Mucosa of descending colon (tissue), 3 donors: ENCODE measurements around the gene MGA. TPM values are rescaled to one million over a fixed set of nuclear protein-coding genes. Genes with fewer than 3 reads are reported as not detected.

ENCODE experiments used
- ATAC-seq: fragments of 200-7000 bp; cut with Tn5 transposase; one replicate; pipeline ENCODE4 v1.9.1; 2020; ENCODE audit warnings: mild to moderate bottlenecking, moderate library complexity
- DNase-seq, 3 donors: peaks; one replicate each; pipeline ENCODE4 v3.0.0-alpha.2; 2020
- H3K36me3 ChIP-seq: fragments of 200-600 bp; one replicate; pipeline ENCODE4 v1.8.0; 2021; ENCODE audit warnings: low read depth, mild to moderate bottlenecking
- H3K4me1 ChIP-seq: fragments of 200-600 bp; one replicate; pipeline ENCODE4 v1.8.0; 2021; ENCODE audit warnings: low read depth, mild to moderate bottlenecking
- H3K4me3 ChIP-seq: fragments of 200-600 bp; one replicate; pipeline ENCODE4 v1.8.0; 2021; ENCODE audit warnings: mild to moderate bottlenecking
- H3K9me3 ChIP-seq: fragments of 200-600 bp; one replicate; pipeline ENCODE4 v1.8.0; 2021; ENCODE audit warnings: mild to moderate bottlenecking
- intact Hi-C, 2 donors: fragments of 100-400 bp; cut with DNase I in 1 of 2; cut with micrococcal nuclease in 1 of 2; formaldehyde crosslinking; loops; one replicate each; pipeline versions ENCODE4 v1.11.0 to v1.11.1; 2022; cut with DNase I, micrococcal nuclease
- total RNA-seq, 3 donors: library from RNA; stranded (reverse); fragmentation: NEBNext Ultra II Directional in 2 of 3; extraction: Animal tissue kit (Norgen Biotek cat#: 25700) in 2 of 3; gene quantifications; one replicate each; pipeline versions ENCODE4 v1.2.1 to v1.2.4, GENCODE V29; 2021 to 2023
- TF ChIP-seq, protein P1 (sequence below): fragments of 200-600 bp; IDR thresholded peaks from one replicate; pipeline ENCODE4 v1.8.0; 2022; ENCODE audit warnings: antibody characterized with exemption, mild to moderate bottlenecking
- donor health status: DM: no; HTN: no; CAD: no; lungs with moderate emphysema.
- donor health status: DM: no; HTN: no; CAD: no.
- donor health status: DM: no; HTN: yes; CAD: no.

MGA gene
- total RNA-seq, 3 donors from 2014 or later, result 29.1 to 50.5 (median 29.2) TPM

DNA sequence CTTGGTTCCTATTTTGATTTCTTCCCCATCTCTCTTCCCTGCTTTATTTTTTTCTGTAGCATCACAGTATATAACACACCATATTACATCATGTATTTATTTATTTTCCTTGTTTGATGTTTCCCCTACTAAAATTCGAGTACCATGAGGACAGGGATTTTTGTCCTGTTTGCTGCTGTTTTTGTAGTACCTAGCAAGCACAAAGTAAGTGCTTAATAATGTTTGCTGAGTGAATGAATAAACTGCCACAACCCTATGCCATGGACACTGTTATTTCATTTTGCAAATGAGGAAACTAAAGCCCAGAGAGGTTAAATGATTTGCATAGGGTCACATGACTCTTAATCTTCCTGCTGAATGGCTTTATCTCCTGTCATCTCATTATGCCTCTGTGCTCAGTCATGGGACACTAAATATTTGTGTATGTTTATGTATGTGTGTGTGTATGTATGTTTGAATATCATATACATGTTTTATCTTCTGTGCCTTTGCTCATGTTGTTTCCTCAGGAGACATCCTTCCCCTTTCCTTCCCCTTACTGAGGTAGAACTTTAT lies 26.1 kb upstream of the MGA start:
- TF ChIP-seq, protein P1, sequence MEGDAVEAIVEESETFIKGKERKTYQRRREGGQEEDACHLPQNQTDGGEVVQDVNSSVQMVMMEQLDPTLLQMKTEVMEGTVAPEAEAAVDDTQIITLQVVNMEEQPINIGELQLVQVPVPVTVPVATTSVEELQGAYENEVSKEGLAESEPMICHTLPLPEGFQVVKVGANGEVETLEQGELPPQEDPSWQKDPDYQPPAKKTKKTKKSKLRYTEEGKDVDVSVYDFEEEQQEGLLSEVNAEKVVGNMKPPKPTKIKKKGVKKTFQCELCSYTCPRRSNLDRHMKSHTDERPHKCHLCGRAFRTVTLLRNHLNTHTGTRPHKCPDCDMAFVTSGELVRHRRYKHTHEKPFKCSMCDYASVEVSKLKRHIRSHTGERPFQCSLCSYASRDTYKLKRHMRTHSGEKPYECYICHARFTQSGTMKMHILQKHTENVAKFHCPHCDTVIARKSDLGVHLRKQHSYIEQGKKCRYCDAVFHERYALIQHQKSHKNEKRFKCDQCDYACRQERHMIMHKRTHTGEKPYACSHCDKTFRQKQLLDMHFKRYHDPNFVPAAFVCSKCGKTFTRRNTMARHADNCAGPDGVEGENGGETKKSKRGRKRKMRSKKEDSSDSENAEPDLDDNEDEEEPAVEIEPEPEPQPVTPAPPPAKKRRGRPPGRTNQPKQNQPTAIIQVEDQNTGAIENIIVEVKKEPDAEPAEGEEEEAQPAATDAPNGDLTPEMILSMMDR, result no peak

DNA sequence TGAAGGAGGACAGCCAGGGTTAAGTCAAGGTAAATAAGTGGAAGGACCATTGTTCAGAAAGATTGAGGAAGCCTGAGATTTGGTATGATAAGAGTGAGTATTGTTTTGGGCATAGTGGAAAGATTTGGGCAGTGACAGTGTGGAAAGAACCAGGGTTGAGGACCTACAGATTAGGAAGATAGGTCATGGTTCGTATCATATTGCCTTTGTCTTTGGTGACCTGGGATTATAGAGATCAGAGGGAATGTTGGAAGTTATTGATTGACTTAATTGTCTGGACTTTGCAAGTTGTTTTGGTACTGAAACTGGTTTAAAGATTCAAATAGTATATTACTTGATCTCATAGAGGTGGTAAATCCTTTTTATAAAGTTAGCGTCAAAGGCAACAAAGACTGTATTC lies 23.1 kb upstream of the MGA start:
- Histone ChIP-seq H3K4me1 (no peaks in the 10 kb centered on the region), H3K36me3 (no peaks in the 10 kb centered on the region), H3K4me3 (no peak overlapping the region), H3K9me3 (no peaks in the 10 kb centered on the region)
- DNase-seq, result no peak
- no peak for ATAC-seq
- intact Hi-C loops, result no loop called here
- TF ChIP-seq, protein P1, result no peak

More for the DNA sequence above, 26.1 kb upstream of the MGA start:
- H3K36me3 ChIP-seq, result no peaks in the 10 kb centered on the region
- H3K4me1 ChIP-seq, result no peaks in the 10 kb centered on the region
- intact Hi-C loops, result no loop called here
- DNase-seq, result no peak
- no peaks in the 10 kb centered on the region for H3K9me3 ChIP-seq
- H3K4me3 ChIP-seq, result no peak overlapping the region
- ATAC-seq, result peak; percentile 69

DNA sequence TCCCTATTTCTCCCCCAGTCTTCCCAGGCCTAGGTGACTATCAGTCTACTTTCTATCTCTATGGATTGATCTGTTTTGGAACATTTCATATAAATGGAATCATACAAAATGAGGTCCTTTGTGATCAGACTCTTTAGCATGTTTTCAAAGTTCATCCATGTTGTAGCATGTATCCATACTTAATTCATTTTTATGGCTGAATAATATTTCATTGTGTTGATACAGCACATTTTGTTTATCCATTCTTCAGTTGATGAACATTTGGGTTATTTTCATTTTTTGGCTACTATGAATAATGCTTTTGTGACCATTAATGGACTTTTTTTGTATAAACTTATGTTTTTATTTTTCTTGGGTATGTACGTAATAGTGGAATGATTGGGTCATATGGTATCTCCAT lies 19.2 kb upstream of the MGA start:
- TF ChIP-seq, protein P1, result no peak
- intact Hi-C loops, result no loop called here
- DNase-seq (no peak), ATAC-seq (no peak)
- Histone ChIP-seq H3K4me1 (no peaks in the 10 kb centered on the region), H3K4me3 (no peak overlapping the region), H3K9me3 (no peaks in the 10 kb centered on the region), H3K36me3 (no peaks in the 10 kb centered on the region)

DNA sequence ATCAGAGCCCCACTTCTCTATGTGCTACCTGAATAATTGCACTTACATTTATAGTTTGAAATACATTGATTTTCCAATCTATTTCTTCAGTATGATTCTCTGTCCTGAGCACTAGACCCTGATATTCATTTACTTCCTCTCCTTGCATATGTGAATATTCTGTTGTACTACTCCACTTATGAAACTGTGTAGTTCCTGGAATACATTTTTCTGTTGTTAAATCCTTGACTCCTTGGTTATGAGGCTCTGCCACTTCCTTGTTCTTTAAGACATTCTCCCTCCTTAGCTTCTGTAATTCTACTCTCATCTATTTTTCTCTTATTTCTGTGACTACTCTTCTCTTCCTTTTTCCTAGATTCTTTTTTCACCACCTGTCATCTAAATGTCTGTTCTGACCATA lies 12.9 kb upstream of the MGA start:
- TF ChIP-seq, protein P1, result no peak
- ATAC-seq (peak; percentile 51), DNase-seq (no peak)
- intact Hi-C loops, result no loop called here
- peaks cover 7% of the 10 kb centered on the region for H3K4me1 ChIP-seq
- H3K9me3 ChIP-seq, result no peaks in the 10 kb centered on the region
- H3K4me3 ChIP-seq, result no peak overlapping the region
- no peaks in the 10 kb centered on the region for H3K36me3 ChIP-seq

DNA sequence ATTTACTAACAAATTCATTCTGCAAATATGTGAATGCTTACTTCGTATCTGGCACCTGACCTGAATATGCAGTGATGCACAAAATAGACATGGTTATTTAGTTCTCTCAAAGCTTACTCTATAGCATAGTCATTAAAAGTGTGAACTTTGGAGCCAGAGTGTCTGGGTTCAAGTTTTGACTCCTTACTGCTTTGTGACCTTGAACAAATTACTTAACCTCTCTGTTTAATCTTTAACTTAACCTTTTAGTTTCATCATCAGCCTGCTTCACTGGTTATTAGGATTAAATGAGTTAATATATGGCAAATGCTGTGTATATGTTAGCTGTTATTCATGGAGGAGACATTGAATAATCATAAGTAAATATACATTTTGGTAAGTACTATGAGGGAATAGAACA lies 12.1 kb upstream of the MGA start:
- Histone ChIP-seq H3K9me3 (no peaks in the 10 kb centered on the region), H3K4me1 (peaks cover 7% of the 10 kb centered on the region), H3K4me3 (no peak overlapping the region), H3K36me3 (no peaks in the 10 kb centered on the region)
- TF ChIP-seq, protein P1, result no peak
- ATAC-seq (no peak), DNase-seq (no peak)
- intact Hi-C loops, result no loop called here

DNA sequence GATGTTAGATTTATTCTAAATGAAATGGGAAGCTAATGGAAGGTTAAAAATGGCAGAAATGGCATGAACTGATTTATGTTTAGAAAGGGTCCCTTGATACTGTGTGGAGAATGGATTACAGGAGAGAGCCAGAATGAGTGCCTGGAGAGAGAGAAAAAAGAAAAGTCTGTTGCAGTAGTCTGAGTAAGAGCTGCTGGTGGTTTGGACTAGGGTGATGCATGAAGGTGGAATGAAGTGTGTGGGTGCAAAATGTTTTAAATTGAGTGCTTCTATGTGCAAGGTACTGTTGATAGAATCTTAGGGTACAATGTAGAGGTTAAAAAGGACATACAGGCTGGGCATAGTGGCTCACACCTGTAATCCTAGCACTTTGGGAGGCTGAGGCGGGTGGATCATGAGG lies 11.4 kb upstream of the MGA start:
- H3K9me3 ChIP-seq, result no peaks in the 10 kb centered on the region
- no peak for ATAC-seq
- peaks cover 7% of the 10 kb centered on the region for H3K4me1 ChIP-seq
- TF ChIP-seq, protein P1, result no peak
- DNase-seq, result no peak
- no peaks in the 10 kb centered on the region for H3K36me3 ChIP-seq
- H3K4me3 ChIP-seq, result no peak overlapping the region
- intact Hi-C loops, result no loop called here
